H9 (cell line): ENCODE measurements around the gene RARB. TPM values are rescaled to one million over a fixed set of nuclear protein-coding genes. Genes with fewer than 3 reads are reported as not detected.

Experiments
- DNase-seq: peaks from one replicate; pipeline ENCODE4 v3.0.0-alpha.2; 2017
- H2AFZ ChIP-seq: one replicate; pipeline ENCODE4 v1.6.1; 2013; ENCODE audit warnings: mild to moderate bottlenecking, low read length, control low read depth, moderate library complexity
- H2AK5ac ChIP-seq: 2 replicates; pipeline ENCODE4 v1.6.1; 2013; ENCODE audit warnings: low read length, control low read depth, mixed read lengths; ENCODE audit not compliant: insufficient read length
- H2BK120ac ChIP-seq: one replicate; pipeline ENCODE4 v1.6.1; 2013; ENCODE audit warnings: low read depth, mild to moderate bottlenecking, low read length, control low read depth, inconsistent platforms; ENCODE audit not compliant: poor library complexity, severe bottlenecking
- H2BK12ac ChIP-seq: 2 replicates; pipeline ENCODE4 v1.6.1; 2013; ENCODE audit warnings: low read length, control low read depth, mixed read lengths, low read depth; ENCODE audit not compliant: insufficient read length
- H2BK15ac ChIP-seq: 2 replicates; pipeline ENCODE4 v1.6.1; 2013; ENCODE audit warnings: low read depth, low read length, control low read depth
- H2BK20ac ChIP-seq: one replicate; pipeline ENCODE4 v1.6.1; 2013; ENCODE audit warnings: low read depth, mild to moderate bottlenecking, low read length, control low read depth, inconsistent platforms; ENCODE audit not compliant: poor library complexity, severe bottlenecking
- H2BK5ac ChIP-seq: 2 replicates; pipeline ENCODE4 v1.6.1; 2013; ENCODE audit warnings: low read length, control low read depth, mixed read lengths; ENCODE audit not compliant: insufficient read length
- H3K14ac ChIP-seq: 2 replicates; pipeline ENCODE4 v1.6.1; 2013; ENCODE audit warnings: low read length, control low read depth; ENCODE audit not compliant: insufficient read depth
- H3K18ac ChIP-seq: 2 replicates; pipeline ENCODE4 v1.6.1; 2013; ENCODE audit warnings: low read depth, mild to moderate bottlenecking, mixed read lengths, low read length, control low read depth; ENCODE audit not compliant: insufficient read length
- H3K23ac ChIP-seq: 2 replicates; pipeline ENCODE4 v1.6.1; 2013; ENCODE audit warnings: low read length, control low read depth, mixed read lengths, low read depth; ENCODE audit not compliant: insufficient read length
- H3K23me2 ChIP-seq: 2 replicates; pipeline ENCODE4 v1.6.1; 2013; ENCODE audit warnings: low read depth, mild to moderate bottlenecking, mixed read lengths, low read length, control low read depth; ENCODE audit not compliant: insufficient read length, poor library complexity, severe bottlenecking
- H3K27ac ChIP-seq: 2 replicates; pipeline ENCODE4 v1.5.1; 2013; ENCODE audit warnings: low read length, control low read depth, mixed read lengths, low read depth; ENCODE audit not compliant: insufficient read length
- H3K27me3 ChIP-seq: 2 replicates; pipeline ENCODE4 v1.6.1; 2013; ENCODE audit warnings: low read length, control low read depth, inconsistent platforms; ENCODE audit not compliant: insufficient read depth
- H3K4ac ChIP-seq: 2 replicates; pipeline ENCODE4 v1.6.1; 2013; ENCODE audit warnings: low read depth, mild to moderate bottlenecking, control low read depth, inconsistent platforms, low read length, moderate library complexity
- H3K4me1 ChIP-seq: 2 replicates; pipeline ENCODE4 v1.6.1; 2013; ENCODE audit warnings: low read length, control low read depth, inconsistent platforms; ENCODE audit not compliant: insufficient read depth
- H3K4me2 ChIP-seq: 2 replicates; pipeline ENCODE4 v1.6.1; 2013; ENCODE audit warnings: low read length, control low read depth, mixed read lengths; ENCODE audit not compliant: insufficient read length, insufficient read depth
- H3K56ac ChIP-seq: 2 replicates; pipeline ENCODE4 v1.6.1; 2013; ENCODE audit warnings: low read depth, mild to moderate bottlenecking, mixed read lengths, low read length, control low read depth; ENCODE audit not compliant: insufficient read length
- H3K79me1 ChIP-seq: 2 replicates; pipeline ENCODE4 v1.6.1; 2013; ENCODE audit warnings: low read depth, mild to moderate bottlenecking, moderate library complexity, low read length, control low read depth, inconsistent platforms; ENCODE audit not compliant: insufficient read depth, poor library complexity, severe bottlenecking
- H3K79me2 ChIP-seq: 2 replicates; pipeline ENCODE4 v1.6.1; 2013; ENCODE audit warnings: low read length, control low read depth, inconsistent platforms; ENCODE audit not compliant: insufficient read depth
- H3K9ac ChIP-seq: 2 replicates; pipeline ENCODE4 v1.6.1; 2013; ENCODE audit warnings: low read length, control low read depth, mixed read lengths; ENCODE audit not compliant: insufficient read length; ENCODE audit errors: extremely low read depth
- H3K9me3 ChIP-seq: one replicate; pipeline ENCODE4 v1.6.1; 2013; ENCODE audit warnings: low read depth, low read length, inconsistent platforms; ENCODE audit not compliant: control insufficient read depth
- H3T11ph ChIP-seq: one replicate; pipeline ENCODE4 v1.6.1; 2013; ENCODE audit warnings: mild to moderate bottlenecking, low read length, control low read depth, inconsistent platforms
- H4K20me1 ChIP-seq: one replicate; pipeline ENCODE4 v1.6.1; 2013; ENCODE audit not compliant: control insufficient read depth, insufficient read length, insufficient read depth
- H4K5ac ChIP-seq: 2 replicates; pipeline ENCODE4 v1.6.1; 2013; ENCODE audit warnings: low read depth, mild to moderate bottlenecking, mixed read lengths, low read length, control low read depth; ENCODE audit not compliant: insufficient read length
- H4K8ac ChIP-seq: replicated peaks from 2 replicates; pipeline ENCODE4 v1.6.1; 2013; ENCODE audit warnings: low read length, control low read depth, mixed read lengths, low read depth; ENCODE audit not compliant: insufficient read length
- H4K91ac ChIP-seq: 2 replicates; pipeline ENCODE4 v1.6.1; 2013; ENCODE audit warnings: low read depth, mild to moderate bottlenecking, moderate library complexity, mixed read lengths, low read length, control low read depth; ENCODE audit not compliant: insufficient read length
- H3K27ac Mint-ChIP-seq, 3 experiments: 2 replicates in 2 of 3; 3 replicates in 1 of 3; pipeline ENCODE4 v1.8.0; 2020 to 2021; ENCODE audit warnings: mixed read lengths in 3 of 3, mild to moderate bottlenecking in 1 of 3, moderate library complexity in 1 of 3
- H3K27me3 Mint-ChIP-seq: 2 replicates; pipeline ENCODE4 v1.8.0; 2021; ENCODE audit warnings: low read depth, mild to moderate bottlenecking, moderate library complexity, mixed read lengths
- H3K36me3 Mint-ChIP-seq, 3 experiments: 2 replicates in 2 of 3; 3 replicates in 1 of 3; pipeline ENCODE4 v1.8.0; 2020 to 2021; ENCODE audit warnings: low read depth in 3 of 3, mixed read lengths in 3 of 3; ENCODE audit not compliant: insufficient read depth in 1 of 3
- H3K4me1 Mint-ChIP-seq, 2 experiments: 2 replicates each; pipeline ENCODE4 v1.8.0; 2020; ENCODE audit warnings: mixed read lengths in 2 of 2
- H3K4me3 Mint-ChIP-seq, 2 experiments: 2 replicates in 1 of 2; 3 replicates in 1 of 2; pipeline ENCODE4 v1.8.0; 2020 to 2021; ENCODE audit warnings: mild to moderate bottlenecking in 2 of 2, mixed read lengths in 2 of 2, moderate library complexity in 1 of 2
- H3K9me3 Mint-ChIP-seq, 2 experiments: 2 replicates in 1 of 2; 3 replicates in 1 of 2; pipeline ENCODE4 v1.8.0; 2020; ENCODE audit warnings: mild to moderate bottlenecking in 2 of 2, mixed read lengths in 2 of 2, moderate library complexity in 1 of 2
- CTCF ChIP-seq: fragments of 200-600 bp; sonication (generic); conservative IDR thresholded peaks from 3 replicates; pipeline ENCODE4 v1.8.0; 2021; ENCODE audit warnings: antibody characterized with exemption, mild to moderate bottlenecking
- WGBS: extraction: QIAGEN DNeasy Blood & Tissue Kit; methylation state at CpG from one replicate; pipeline ENCODE4 v1.1.7; 2013; ENCODE audit warnings: missing lambda C conversion rate, low lambda C conversion rate, mixed read lengths; ENCODE audit not compliant: insufficient read length; ENCODE audit errors: extremely low coverage; 5-methylcytosine and 5-hydroxymethylcytosine counted together
- total RNA-seq: library from RNA; stranded (reverse); gene quantifications from 2 replicates; pipeline ENCODE4 v1.2.1, GENCODE V29; 2021

Gene RARB
- total RNA-seq, 1 experiment from 2014 or later: 0.22 TPM

- no peak overlapping the region for H3K27ac ChIP-seq
- 0 out of 7 replicates have a peak overlapping the region, but pooled peaks of 1 of the 3 experiments have one; percentile 73 for H3K27ac Mint-ChIP-seq
- no CpG with 5 or more reads among the region's 1 CpG for WGBS
- H4K91ac ChIP-seq: no peak overlapping the region
- H4K5ac ChIP-seq: no peak overlapping the region
- no peak overlapping the region for H3K23ac ChIP-seq
- H2BK12ac ChIP-seq: no peak overlapping the region
- H2AK5ac ChIP-seq: no peak overlapping the region
- H3K18ac ChIP-seq: no peak overlapping the region
- no peak overlapping the region for H3K14ac ChIP-seq
- H3K23me2 ChIP-seq: no peaks in the 10 kb centered on the region
- H2BK15ac ChIP-seq: no peak overlapping the region
- H2BK20ac ChIP-seq: no peak overlapping the region
- H3T11ph ChIP-seq: no peak overlapping the region
- no peak overlapping the region for H3K4me3 Mint-ChIP-seq
- H3K4me1 Mint-ChIP-seq: peaks cover 33 to 35% of the 10 kb centered on the region in 2 experiments
- H3K27me3 Mint-ChIP-seq: peaks cover 2% of the 10 kb centered on the region; the same call in 1 of the 2 replicates
- H3K9me3 Mint-ChIP-seq: peaks cover 18 to 26% of the 10 kb centered on the region in 2 experiments
- no peaks in the 10 kb centered on the region for H3K27me3 ChIP-seq
- no peak overlapping the region for H2BK120ac ChIP-seq
- H3K4ac ChIP-seq: no peak overlapping the region
- no peak overlapping the region for H2BK5ac ChIP-seq
- peaks cover 14 to 30% (median 16%) of the 10 kb centered on the region in 3 experiments for H3K36me3 Mint-ChIP-seq
- DNase-seq: no peak
- H3K9ac ChIP-seq: no peak overlapping the region
- no peaks in the 10 kb centered on the region for H4K20me1 ChIP-seq
- H3K79me1 ChIP-seq: no peaks in the 10 kb centered on the region
- H4K8ac ChIP-seq: no peak overlapping the region
- TF ChIP-seq CTCF: no peak
- no peak overlapping the region for H3K4me2 ChIP-seq
- no peak overlapping the region for H2AFZ ChIP-seq
- H3K4me1 ChIP-seq: peaks cover 12% of the 10 kb centered on the region; the same call in 1 of the 2 replicates
- no peaks in the 10 kb centered on the region for H3K9me3 ChIP-seq
- no peak overlapping the region for H3K56ac ChIP-seq
- H3K79me2 ChIP-seq: no peaks in the 10 kb centered on the region; the same call in 1 of the 2 replicates
These were observed 9.5 kb upstream of the RARB start for GRCh38 chr3:25418596-25418995.
